Skeletal muscle satellite cell (primary cell): Measurements from ENCODE around the gene CYTH3.
A peak's percentile ranks its signal among the peaks of the same experiment; 100 is the strongest.

Source experiments
- H3K27me3 ChIP-seq: 2 replicates; pipeline ENCODE4 v1.7.0; 2013; ENCODE audit warnings: low read length; ENCODE audit not compliant: control insufficient read depth, insufficient read depth
- H3K36me3 ChIP-seq: 2 replicates; pipeline ENCODE4 v1.7.0; 2013; ENCODE audit warnings: mild to moderate bottlenecking, control low read depth, low read length; ENCODE audit not compliant: insufficient read depth
- H3K4me1 ChIP-seq: 2 replicates; pipeline ENCODE4 v1.7.0; 2013; ENCODE audit warnings: low read length; ENCODE audit not compliant: control insufficient read depth, insufficient read depth
- H3K4me2 ChIP-seq: 2 replicates; pipeline ENCODE4 v1.7.0; 2013; ENCODE audit warnings: mild to moderate bottlenecking, low read length
- H3K4me3 ChIP-seq: 2 replicates; pipeline ENCODE4 v1.7.0; 2013; ENCODE audit warnings: low read length
- H3K9ac ChIP-seq: 2 replicates; pipeline ENCODE4 v1.7.0; 2013; ENCODE audit warnings: mild to moderate bottlenecking, low read depth, low read length, moderate library complexity
- H3K9me3 ChIP-seq: replicated peaks from 2 replicates; pipeline ENCODE4 v1.7.0; 2013; ENCODE audit warnings: mild to moderate bottlenecking, control low read depth, low read length

The CYTH3 gene

DNA sequence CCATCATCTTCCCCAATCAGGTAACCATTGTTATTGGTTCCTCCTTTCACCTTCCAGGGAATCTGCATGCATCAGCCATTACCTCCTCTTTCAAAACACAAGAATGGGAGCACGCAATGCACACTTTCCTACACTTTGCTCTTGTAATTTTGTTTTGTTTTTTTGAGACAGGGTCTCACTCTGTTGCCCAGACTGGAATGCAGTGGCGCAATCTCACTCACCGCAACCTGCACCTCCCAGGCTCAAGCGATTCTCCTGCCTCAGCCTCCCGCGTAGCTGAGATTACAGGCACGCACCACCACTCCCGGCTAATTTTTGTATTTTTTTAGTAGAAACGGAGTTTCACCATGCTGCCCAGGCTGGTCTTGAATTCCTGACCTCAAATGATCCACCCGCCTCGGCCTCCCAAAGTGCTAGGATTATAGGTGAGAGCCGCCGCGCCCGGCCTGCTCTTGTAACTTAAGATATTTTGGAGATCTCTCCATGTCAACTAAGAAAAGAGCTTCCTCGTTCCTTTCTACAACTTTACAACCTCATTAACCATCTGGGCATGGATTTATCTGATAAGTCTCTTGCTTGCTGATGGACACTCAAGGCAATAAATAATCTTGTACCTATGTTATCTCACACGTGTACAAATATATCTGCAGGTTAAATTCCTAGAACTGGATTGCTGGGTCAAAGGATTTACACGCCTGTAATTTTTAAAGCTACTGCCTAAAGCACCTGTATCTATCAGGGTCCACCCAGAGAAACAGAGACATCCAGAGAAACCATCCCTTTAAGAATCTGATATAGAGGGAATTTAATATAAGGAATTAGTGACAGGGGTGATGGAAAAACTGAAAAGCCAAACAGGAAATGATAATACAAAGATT, 4.2 kb downstream of the CYTH3 start:
- H3K9me3 ChIP-seq: no peaks in the 10 kb centered on the region
- peaks cover 29% of the 10 kb centered on the region for H3K4me1 ChIP-seq
- H3K36me3 ChIP-seq: peaks cover 1% of the 10 kb centered on the region
- no peak overlapping the region for H3K4me3 ChIP-seq
- no peak overlapping the region for H3K4me2 ChIP-seq
- H3K9ac ChIP-seq: no peak overlapping the region
- H3K27me3 ChIP-seq: no peaks in the 10 kb centered on the region

DNA sequence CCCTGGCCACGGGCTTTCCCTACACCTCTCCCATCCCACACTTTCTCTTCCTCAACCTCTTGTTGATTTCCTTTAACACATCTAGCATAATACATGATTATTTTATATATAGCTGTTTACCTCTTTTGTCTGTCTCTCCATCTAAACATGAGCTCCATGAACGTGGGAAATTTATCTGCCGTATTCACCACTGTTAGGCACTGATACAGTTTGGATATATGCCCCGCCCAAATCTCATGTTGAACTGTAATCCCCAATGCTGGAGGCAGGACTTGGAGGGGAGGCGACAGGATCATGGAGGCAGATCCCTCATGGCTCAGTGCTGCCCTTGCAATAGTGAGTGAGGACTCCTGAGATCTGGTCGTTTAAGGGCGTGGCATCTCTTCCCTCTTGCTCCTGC, 5.7 kb downstream of the CYTH3 start:
- Histone ChIP-seq H3K9ac (no peak overlapping the region), H3K4me3 (no peak overlapping the region), H3K27me3 (no peaks in the 10 kb centered on the region), H3K4me2 (no peak overlapping the region), H3K36me3 (peaks cover 2% of the 10 kb centered on the region), H3K4me1 (peaks cover 36% of the 10 kb centered on the region), H3K9me3 (no peaks in the 10 kb centered on the region)

DNA sequence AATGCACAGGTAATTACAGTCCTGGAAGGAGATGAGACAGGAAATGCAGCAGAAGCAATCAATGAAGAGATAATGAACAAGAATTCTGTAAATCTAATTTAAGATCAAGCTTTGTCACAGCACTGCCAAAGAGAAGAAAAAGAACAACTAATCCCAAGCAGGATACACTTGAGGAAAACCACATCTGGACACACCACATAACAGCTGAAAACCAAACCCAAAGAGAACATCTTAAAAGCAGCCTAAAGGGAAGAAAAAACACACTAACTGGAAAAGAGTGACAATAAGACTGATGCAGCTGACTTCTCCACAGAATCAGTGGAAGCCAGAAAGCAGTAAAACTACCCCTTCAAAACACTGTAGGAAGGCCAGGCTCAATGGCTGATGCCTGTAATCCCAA, 10.2 kb downstream of the CYTH3 start:
- peaks cover 2% of the 10 kb centered on the region for H3K36me3 ChIP-seq
- H3K9ac ChIP-seq: peak overlapping the region; percentile 16
- no peak overlapping the region for H3K4me3 ChIP-seq
- H3K27me3 ChIP-seq: no peaks in the 10 kb centered on the region
- H3K4me2 ChIP-seq: peak overlapping the region; percentile 32
- peaks cover 56% of the 10 kb centered on the region for H3K4me1 ChIP-seq
- H3K9me3 ChIP-seq: no peaks in the 10 kb centered on the region

DNA sequence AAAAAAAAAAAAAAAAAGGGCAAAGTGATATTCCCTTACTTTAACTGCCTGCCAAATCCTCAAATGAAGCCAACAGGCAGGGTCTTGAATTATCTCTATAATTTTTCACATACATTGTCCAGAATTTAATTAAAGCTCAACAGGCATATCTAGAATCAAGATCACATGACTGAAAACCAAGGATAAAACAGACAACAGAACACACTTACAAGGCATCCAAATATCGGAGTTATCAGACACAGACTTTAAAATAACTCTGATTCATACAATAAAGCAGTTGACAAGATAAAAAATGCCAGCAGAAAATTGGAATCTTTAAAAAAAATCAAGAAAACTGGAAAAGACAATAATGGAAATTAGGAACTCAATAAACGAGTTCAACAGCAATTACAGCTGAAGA, 10.7 kb downstream of the CYTH3 start:
- Histone ChIP-seq H3K4me3 (no peak overlapping the region), H3K9ac (peak overlapping the region; percentile 16), H3K27me3 (no peaks in the 10 kb centered on the region), H3K4me1 (peaks cover 60% of the 10 kb centered on the region), H3K4me2 (peak overlapping the region; percentile 32), H3K36me3 (peaks cover 2% of the 10 kb centered on the region), H3K9me3 (no peaks in the 10 kb centered on the region)

DNA sequence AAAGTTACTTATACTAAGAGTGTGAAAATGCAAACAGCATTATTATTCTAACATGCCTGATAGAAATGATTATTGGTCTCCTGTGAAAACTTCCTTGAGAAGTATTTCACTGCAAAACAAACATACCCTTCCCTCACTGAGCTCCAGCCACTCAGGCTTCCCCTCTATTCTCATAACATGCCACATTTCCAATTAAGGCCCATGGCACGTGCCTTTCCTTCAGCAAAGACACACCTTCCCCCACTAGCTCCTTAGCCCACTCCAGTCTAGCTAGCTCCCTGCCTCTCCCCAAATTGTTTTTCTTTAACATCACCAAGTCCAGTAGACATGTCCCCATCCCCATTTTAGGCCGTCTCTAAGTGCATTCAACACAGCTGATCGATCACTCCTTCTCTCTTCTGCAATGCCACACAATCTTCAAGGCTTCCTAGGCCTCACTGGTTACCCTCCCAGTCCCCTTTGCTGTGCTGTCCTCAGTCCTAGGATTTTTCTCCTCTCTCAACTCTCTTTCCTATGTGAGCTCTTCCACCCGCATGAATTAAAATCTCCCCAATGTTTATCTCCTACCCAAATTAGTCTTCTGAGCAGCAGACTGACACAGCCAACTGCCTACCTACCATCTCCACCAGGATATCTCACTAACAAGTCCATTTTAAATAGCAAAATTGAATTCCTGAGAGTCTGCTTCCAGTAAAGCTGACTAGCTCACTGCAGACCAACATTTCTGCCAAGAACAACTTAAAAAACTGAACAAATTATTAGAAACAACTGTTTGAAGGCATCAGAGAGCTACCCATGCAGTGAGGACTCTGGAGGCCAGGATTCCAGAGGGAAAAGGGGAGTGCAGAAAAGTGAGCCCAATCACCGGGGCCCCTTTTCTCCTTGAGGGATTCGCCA, 11.9 kb downstream of the CYTH3 start:
- Histone ChIP-seq H3K36me3 (peaks cover 2% of the 10 kb centered on the region), H3K4me3 (no peak overlapping the region), H3K9ac (peak overlapping the region; percentile 53), H3K9me3 (no peaks in the 10 kb centered on the region), H3K4me2 (peak overlapping the region; percentile 49), H3K4me1 (peaks cover 68% of the 10 kb centered on the region), H3K27me3 (no peaks in the 10 kb centered on the region)

DNA sequence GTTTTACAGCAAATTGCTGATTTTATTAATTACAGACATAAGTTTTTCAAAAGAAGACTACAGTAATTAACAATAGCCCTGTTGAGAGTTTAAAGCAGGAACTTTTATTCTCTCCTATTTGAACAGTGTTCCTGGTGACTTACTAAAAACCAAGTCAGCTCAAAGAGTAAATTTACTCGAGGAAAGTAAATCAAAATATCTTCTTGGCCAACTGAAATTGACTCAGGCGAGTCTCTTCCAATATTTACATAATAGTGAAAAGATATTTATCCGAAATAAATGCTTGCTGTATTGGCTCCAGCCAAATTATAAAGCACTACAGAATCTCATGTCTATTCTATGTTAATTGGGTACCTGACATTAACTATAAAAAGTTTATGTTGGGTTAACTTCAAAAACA, 13.2 kb downstream of the CYTH3 start:
- H3K4me2 ChIP-seq: peak overlapping the region; percentile 66
- no peak overlapping the region for H3K4me3 ChIP-seq
- peaks cover 81% of the 10 kb centered on the region for H3K4me1 ChIP-seq
- no peaks in the 10 kb centered on the region for H3K27me3 ChIP-seq
- no peaks in the 10 kb centered on the region for H3K9me3 ChIP-seq
- H3K36me3 ChIP-seq: peaks cover 2% of the 10 kb centered on the region
- H3K9ac ChIP-seq: peak overlapping the region; percentile 75

DNA sequence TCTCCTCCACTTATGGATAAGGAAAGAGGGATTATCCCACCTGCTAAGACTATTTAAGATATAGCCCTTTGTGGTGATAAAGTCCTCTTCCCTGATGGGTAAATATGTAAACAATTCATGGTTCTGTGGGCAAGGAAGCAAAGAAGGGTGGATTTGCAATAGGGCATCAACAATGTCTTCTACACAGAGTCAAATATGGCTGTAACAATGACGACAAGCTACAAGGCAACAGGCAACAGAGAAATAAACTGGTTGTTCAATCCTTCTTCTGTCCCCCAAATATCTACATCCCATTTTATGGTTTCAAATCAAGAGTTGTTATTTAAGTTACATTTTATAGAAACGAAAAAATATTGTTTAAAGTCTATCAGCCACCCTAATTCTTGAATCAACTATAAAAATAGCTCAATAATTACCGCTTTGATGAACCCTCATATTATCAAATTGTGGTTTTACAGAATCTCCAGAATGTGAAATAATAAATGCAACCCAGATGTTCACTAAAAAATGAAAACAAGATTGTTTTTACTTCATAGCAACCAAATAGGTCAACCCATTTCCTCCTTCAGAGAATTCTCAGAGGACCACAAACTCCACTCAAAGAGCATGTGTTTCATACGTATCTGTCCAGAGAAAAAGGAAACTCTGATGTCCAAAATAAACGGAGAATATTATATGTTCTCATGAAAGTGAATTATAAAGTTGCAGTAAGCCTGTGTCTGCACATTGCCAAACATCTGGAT, 13.8 kb downstream of the CYTH3 start:
- Histone ChIP-seq H3K4me1 (peaks cover 85% of the 10 kb centered on the region), H3K4me3 (no peak overlapping the region), H3K36me3 (peaks cover 2% of the 10 kb centered on the region), H3K4me2 (peak overlapping the region; percentile 66), H3K27me3 (no peaks in the 10 kb centered on the region), H3K9me3 (no peaks in the 10 kb centered on the region), H3K9ac (peak overlapping the region; percentile 75)

DNA sequence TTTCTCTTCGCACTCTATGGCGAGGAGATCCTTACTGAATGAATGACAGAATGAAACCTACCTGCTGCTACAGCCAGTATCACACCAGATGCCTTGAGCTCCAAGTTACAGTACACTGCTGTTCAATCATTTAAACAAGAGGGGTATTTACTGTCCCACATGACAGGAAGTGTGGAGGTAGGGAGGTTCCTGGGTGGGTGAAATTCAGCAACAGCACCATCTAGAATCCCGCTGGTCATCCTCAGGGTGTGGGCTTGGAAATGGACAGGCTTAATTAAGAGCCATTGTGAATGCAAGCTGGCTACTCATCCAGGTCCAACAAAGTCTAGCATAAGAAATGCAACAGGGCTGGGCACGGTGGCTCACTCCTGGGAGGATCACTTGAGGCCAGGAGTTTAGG, 14.7 kb downstream of the CYTH3 start:
- H3K4me1 ChIP-seq: peaks cover 88% of the 10 kb centered on the region
- no peaks in the 10 kb centered on the region for H3K36me3 ChIP-seq
- H3K4me3 ChIP-seq: no peak overlapping the region
- peak overlapping the region; percentile 50 for H3K9ac ChIP-seq
- H3K27me3 ChIP-seq: no peaks in the 10 kb centered on the region
- H3K4me2 ChIP-seq: no peak overlapping the region
- no peaks in the 10 kb centered on the region for H3K9me3 ChIP-seq

DNA sequence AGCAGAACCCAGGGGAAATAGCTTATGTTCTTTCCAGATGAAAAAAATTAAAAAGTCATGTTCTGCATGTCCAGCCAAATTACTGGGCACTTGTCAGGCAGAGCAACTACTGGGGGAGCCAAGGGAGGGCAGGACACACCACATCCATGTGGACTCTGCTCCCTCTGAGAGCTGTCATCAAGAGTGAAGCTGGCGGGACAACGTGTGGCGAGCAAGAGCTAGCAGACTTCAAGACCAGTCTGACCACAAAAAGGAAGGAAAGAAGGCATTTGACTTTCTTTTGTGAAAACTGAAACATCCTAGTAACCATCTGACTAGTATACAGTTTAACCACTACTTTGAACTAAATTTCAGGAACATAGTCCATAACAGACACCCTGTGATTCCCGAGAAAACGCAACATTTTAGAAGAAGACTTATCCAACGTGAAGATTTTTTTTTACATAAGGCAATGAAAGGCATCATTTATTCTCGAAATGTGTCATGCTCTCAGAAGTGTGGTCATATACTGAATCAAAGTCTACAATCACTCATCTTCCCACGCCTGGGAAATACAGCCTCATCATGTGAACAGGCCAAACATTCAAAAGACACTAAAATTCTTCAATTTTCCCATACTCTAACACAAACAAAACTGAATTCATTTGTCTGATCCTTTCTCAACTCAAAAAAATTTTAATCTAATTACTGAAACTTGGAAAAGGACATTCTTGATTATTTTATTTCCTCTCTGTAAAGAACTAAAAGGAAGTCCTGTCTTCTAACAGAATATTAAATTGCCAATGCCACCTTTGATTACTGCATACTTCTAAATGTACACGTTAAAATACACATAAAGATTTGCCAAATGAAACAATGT, 15.5 kb downstream of the CYTH3 start:
- Histone ChIP-seq H3K4me1 (peaks cover 88% of the 10 kb centered on the region), H3K4me2 (peak overlapping the region; percentile 48), H3K9ac (peak overlapping the region; percentile 65)

DNA sequence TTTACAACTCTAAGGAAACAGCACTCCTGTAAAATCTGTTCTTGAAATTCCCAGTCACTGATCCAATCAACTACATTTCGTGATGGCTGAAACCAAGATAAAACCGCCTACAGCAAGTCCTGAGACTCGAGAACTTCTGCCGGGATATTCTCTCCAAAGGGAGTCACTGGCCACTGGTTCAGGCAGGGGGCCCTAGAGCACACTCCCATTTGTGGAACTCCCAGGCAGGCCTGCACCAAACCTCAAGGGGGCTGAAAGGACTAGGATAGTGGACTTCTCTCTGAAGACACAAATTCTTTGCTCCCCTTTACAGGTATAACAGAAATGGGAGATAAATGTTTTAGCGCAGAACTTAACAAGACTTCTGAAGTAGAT, 16.3 kb downstream of the CYTH3 start:
- peak overlapping the region; percentile 65 for H3K9ac ChIP-seq
- H3K27me3 ChIP-seq: no peaks in the 10 kb centered on the region
- no peaks in the 10 kb centered on the region for H3K36me3 ChIP-seq
- no peak overlapping the region for H3K4me3 ChIP-seq
- H3K9me3 ChIP-seq: no peaks in the 10 kb centered on the region
- H3K4me1 ChIP-seq: peaks cover 88% of the 10 kb centered on the region
- H3K4me2 ChIP-seq: peak overlapping the region; percentile 48

More for the DNA sequence above, 15.5 kb downstream of the CYTH3 start:
- no peaks in the 10 kb centered on the region for H3K27me3 ChIP-seq
- peak overlapping the region; percentile 6 for H3K4me3 ChIP-seq
- no peaks in the 10 kb centered on the region for H3K9me3 ChIP-seq
- no peaks in the 10 kb centered on the region for H3K36me3 ChIP-seq
